ENCODE data around the gene ZBBX. TPM values are rescaled to one million over a fixed set of nuclear protein-coding genes. Genes with fewer than 3 reads are reported as not detected.

ZBBX gene
- total and polyA plus RNA-seq, 7 donors, result not detected

GRCh38 chr3:167302678-167303077, 77.4 kb downstream of the ZBBX start:
- no peak for ATAC-seq
- no peak overlapping the region for H3K27ac ChIP-seq

DNA sequence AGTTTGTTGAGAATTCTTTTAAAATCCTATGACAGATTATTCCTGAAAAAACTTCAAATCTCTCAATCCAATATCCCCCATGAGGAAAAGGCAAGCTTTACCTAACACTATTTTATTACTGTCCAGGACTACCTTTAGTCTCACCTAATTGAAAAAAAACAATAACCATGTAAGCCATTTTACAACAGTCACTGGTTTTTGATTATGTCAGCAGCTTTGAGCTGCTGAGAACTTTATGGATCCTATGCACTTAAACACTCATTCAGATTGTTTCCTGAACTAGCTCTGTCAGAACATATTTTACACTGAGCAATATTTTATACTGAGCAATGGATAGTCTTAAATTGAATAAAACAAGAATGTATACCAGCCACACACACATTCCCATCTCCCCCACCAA, 79.9 kb downstream of the ZBBX start:
- H3K27me3 ChIP-seq (ENCODE audit: insufficient read depth in 3 of 3, low read length in 2 of 3), result no peaks in the 10 kb centered on the region
- H3K36me3 ChIP-seq (ENCODE audit: insufficient read depth in 1 of 2, low read depth in 1 of 2), result no peaks in the 10 kb centered on the region
- no peak overlapping the region for H3K4me3 ChIP-seq
- H3K4me1 ChIP-seq, result peaks cover 26% of the 10 kb centered on the region
- TF ChIP-seq CTCF (IDR thresholded peaks at IDR 0.05), result no peak
- no peak overlapping the region for H3K27ac ChIP-seq
- no peaks in the 10 kb centered on the region for H3K9me3 ChIP-seq
- ATAC-seq (no peak), DNase-seq (no peak)
- intact Hi-C loops (cut with DNase I), result no loop called here

More at GRCh38 chr3:167302678-167303077, 77.4 kb downstream of the ZBBX start:
- TF ChIP-seq CTCF (IDR thresholded peaks at IDR 0.05), result no peak
- Histone ChIP-seq H3K4me1 (peaks cover 26% of the 10 kb centered on the region), H3K27me3 (ENCODE audit: insufficient read depth in 3 of 3, low read length in 2 of 3) (no peaks in the 10 kb centered on the region), H3K36me3 (ENCODE audit: insufficient read depth in 1 of 2, low read depth in 1 of 2) (no peaks in the 10 kb centered on the region), H3K4me3 (no peak overlapping the region), H3K9me3 (no peaks in the 10 kb centered on the region)
- no peak for DNase-seq
- intact Hi-C loops (cut with DNase I), result no loop called here
- WGBS, 3 donors, result 44 to 46% (median 46%) methylated on average over 2 of the region's 2 CpGs

GRCh38 chr3:167289435-167289834, 90.7 kb downstream of the ZBBX start:
- no peak overlapping the region for H3K4me3 ChIP-seq
- no peaks in the 10 kb centered on the region for H3K27me3 ChIP-seq (ENCODE audit: insufficient read depth in 3 of 3, low read length in 2 of 3)
- no peaks in the 10 kb centered on the region for H3K4me1 ChIP-seq
- no peaks in the 10 kb centered on the region for H3K36me3 ChIP-seq (ENCODE audit: insufficient read depth in 1 of 2, low read depth in 1 of 2)
- no peak overlapping the region for H3K27ac ChIP-seq
- no peak for TF ChIP-seq CTCF (IDR thresholded peaks at IDR 0.05)
- no peaks in the 10 kb centered on the region for H3K9me3 ChIP-seq
- intact Hi-C loops (cut with DNase I), result no loop called here
- DNase-seq (no peak), ATAC-seq (no peak)
- WGBS, 3 donors, result 84 to 88% (median 84%) methylated on average over 8 of the region's 8 CpGs

- no peaks in the 10 kb centered on the region for H3K36me3 ChIP-seq (ENCODE audit: insufficient read depth in 1 of 2, low read depth in 1 of 2)
- no peaks in the 10 kb centered on the region for H3K4me1 ChIP-seq
- TF ChIP-seq CTCF (IDR thresholded peaks at IDR 0.05), result no peak
- H3K27ac ChIP-seq, result no peak overlapping the region
- no peak overlapping the region for H3K4me3 ChIP-seq
- H3K9me3 ChIP-seq, result no peaks in the 10 kb centered on the region
- DNase-seq (no peak), ATAC-seq (no peak)
- no peaks in the 10 kb centered on the region for H3K27me3 ChIP-seq (ENCODE audit: insufficient read depth in 3 of 3, low read length in 2 of 3)
- intact Hi-C loops (cut with DNase I), result no loop called here
These were observed 91.4 kb downstream of the ZBBX start for GRCh38 chr3:167288737-167289136.

DNA sequence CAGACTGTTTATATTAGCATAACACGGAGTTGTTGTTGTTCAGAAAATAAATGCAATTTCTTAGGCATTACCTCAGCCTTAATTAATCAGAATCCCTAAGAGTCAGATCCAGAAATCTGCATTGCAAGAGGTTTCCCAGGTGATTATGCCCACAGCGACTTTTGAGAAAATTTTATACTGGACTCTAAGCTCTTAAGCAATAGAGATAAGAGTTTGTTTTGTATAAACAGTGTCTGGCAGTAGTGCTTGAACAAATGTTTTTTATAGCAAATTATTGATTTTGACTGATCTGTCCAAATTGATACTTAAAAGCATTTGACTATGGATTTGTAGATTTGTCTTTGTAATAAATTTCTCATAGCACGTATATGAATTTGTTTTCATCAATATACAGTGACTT, 92.8 kb downstream of the ZBBX start:
- Histone ChIP-seq H3K4me1 (no peaks in the 10 kb centered on the region), H3K36me3 (ENCODE audit: insufficient read depth in 1 of 2, low read depth in 1 of 2) (no peaks in the 10 kb centered on the region), H3K27me3 (ENCODE audit: insufficient read depth in 3 of 3, low read length in 2 of 3) (no peaks in the 10 kb centered on the region), H3K4me3 (no peak overlapping the region), H3K9me3 (no peaks in the 10 kb centered on the region), H3K27ac (no peak overlapping the region)
- 76 to 81% (median 76%) methylated on average over 3 of the region's 3 CpGs for WGBS, 3 donors
- intact Hi-C loops (cut with DNase I), result no loop called here
- ATAC-seq (no peak), DNase-seq (no peak)
- TF ChIP-seq CTCF (IDR thresholded peaks at IDR 0.05), result no peak
